Stimulated activated CD4-positive, alpha-beta T cell treated with anti-CD3 and anti-CD28 coated beads, Interleukin-1b, Interleukin-23, amount 100 ng/mL, for 4 hours (primary cell): Measurements from ENCODE around the gene CDC42BPB.

Experiments
- DNase-seq, 2 donors: peaks; one replicate each; pipeline ENCODE4 v3.0.0-alpha.2; 2020; ENCODE audit warnings: low read depth in 2 of 2

CDC42BPB gene

GRCh38 chr14:103019826-103020225, 37.5 kb downstream of the CDC42BPB start:
- no peak for DNase-seq

- no peak for DNase-seq
Observed at GRCh38 chr14:103019236-103019635, 38.1 kb downstream of the CDC42BPB start.

- DNase-seq = no peak
Observed at GRCh38 chr14:103016594-103016993, 40.8 kb downstream of the CDC42BPB start.

GRCh38 chr14:103016071-103016470, 41.3 kb downstream of the CDC42BPB start:
- no peak for DNase-seq

GRCh38 chr14:103015426-103015825, 41.9 kb downstream of the CDC42BPB start:
- no peak for DNase-seq

- DNase-seq = no peak
Observed at GRCh38 chr14:103014466-103015228, 42.7 kb downstream of the CDC42BPB start.

- no peak for DNase-seq
Observed at GRCh38 chr14:103013028-103013427, 44.3 kb downstream of the CDC42BPB start.

GRCh38 chr14:103009559-103009958, 47.8 kb downstream of the CDC42BPB start:
- no peak for DNase-seq

GRCh38 chr14:103008768-103009357, 48.5 kb downstream of the CDC42BPB start:
- no peak for DNase-seq

GRCh38 chr14:103008126-103008525, 49.2 kb downstream of the CDC42BPB start:
- no peak for DNase-seq

GRCh38 chr14:103007555-103007954, 49.8 kb downstream of the CDC42BPB start:
- DNase-seq = no peak

GRCh38 chr14:103006991-103007520, 50.3 kb downstream of the CDC42BPB start:
- DNase-seq = no peak

GRCh38 chr14:103006106-103006505, 51.2 kb downstream of the CDC42BPB start:
- DNase-seq = no peak

GRCh38 chr14:103003850-103004249, 53.5 kb downstream of the CDC42BPB start:
- no peak for DNase-seq

GRCh38 chr14:103003351-103003615, 54.1 kb downstream of the CDC42BPB start:
- no peak for DNase-seq

- no peak for DNase-seq
Observed at GRCh38 chr14:103002578-103003350, 54.6 kb downstream of the CDC42BPB start.

GRCh38 chr14:103001651-103002396, 55.5 kb downstream of the CDC42BPB start:
- DNase-seq = no peak

GRCh38 chr14:103001226-103001625, 56.1 kb downstream of the CDC42BPB start:
- no peak for DNase-seq

- DNase-seq = no peak
Observed at GRCh38 chr14:103000291-103000921, 56.9 kb downstream of the CDC42BPB start.

- no peak for DNase-seq
Observed at GRCh38 chr14:102999227-102999895, 58.0 kb downstream of the CDC42BPB start.

GRCh38 chr14:102998393-102998792, 59.0 kb downstream of the CDC42BPB start:
- no peak for DNase-seq
